Caco-2 (cell line): Measurements from ENCODE around the gene FZD10. TPM values are rescaled to one million over a fixed set of nuclear protein-coding genes. Genes with fewer than 3 reads are reported as not detected.

Experiments
- BruUV-seq: library from RNA; stranded (reverse); fragments of 400-500 nt; replicated peaks from 2 replicates; lab custom pipeline; 2021; lab: Mats Ljungman, UMichigan
- CTCF ChIA-PET: fragments of 300-600 bp; sonication (Branson Sonifier 250); formaldehyde crosslinking; loops from one replicate; lab custom pipeline; 2022; ENCODE audit warnings: antibody characterized with exemption; lab: Charles Lee
- POLR2A ChIA-PET: fragments of 300-600 bp; sonication (Branson Sonifier 250); formaldehyde crosslinking; loops from one replicate; lab custom pipeline; 2022; ENCODE audit warnings: antibody characterized with exemption; lab: Charles Lee
- DNase-seq, 2 experiments: peaks; one replicate each; pipeline versions ENCODE4 v3.0.0 to v3.0.0-alpha.2; 2020 to 2022
- H3K27me3 ChIP-seq: replicated peaks from 2 replicates; pipeline ENCODE4 v1.6.0; 2011; ENCODE audit warnings: low read length; ENCODE audit not compliant: control insufficient read depth, insufficient read depth
- H3K36me3 ChIP-seq: 2 replicates; pipeline ENCODE4 v1.5.1; 2011; ENCODE audit warnings: low read length; ENCODE audit not compliant: control insufficient read depth, insufficient read depth
- H3K4me1 ChIP-seq: fragments of 250-450 bp; sonication (Bioruptor Pico); 2 replicates; pipeline ENCODE4 v1.5.1; 2020; ENCODE audit warnings: mild to moderate bottlenecking
- H3K4me3 ChIP-seq: 2 replicates; pipeline ENCODE4 v1.5.1; 2011; ENCODE audit warnings: low read depth, mild to moderate bottlenecking, control low read depth, low read length
- H3K9me3 ChIP-seq: fragments of 250-450 bp; sonication (Bioruptor Pico); 2 replicates; pipeline ENCODE4 v1.5.1; 2020; ENCODE audit warnings: mild to moderate bottlenecking, moderate library complexity
- H3K27ac Mint-ChIP-seq: one replicate; pipeline ENCODE4 v1.8.0; 2022; ENCODE audit warnings: mixed read lengths; ENCODE audit not compliant: unreplicated experiment
- H3K27me3 Mint-ChIP-seq: one replicate; pipeline ENCODE4 v1.8.0; 2022; ENCODE audit warnings: mixed read lengths; ENCODE audit not compliant: insufficient read depth, unreplicated experiment
- H3K36me3 Mint-ChIP-seq: one replicate; pipeline ENCODE4 v1.8.0; 2022; ENCODE audit warnings: mild to moderate bottlenecking, mixed read lengths; ENCODE audit not compliant: insufficient read depth, unreplicated experiment
- H3K4me1 Mint-ChIP-seq: one replicate; pipeline ENCODE4 v1.8.0; 2022; ENCODE audit warnings: low read depth, mixed read lengths; ENCODE audit not compliant: unreplicated experiment
- H3K4me3 Mint-ChIP-seq: one replicate; pipeline ENCODE4 v1.8.0; 2022; ENCODE audit warnings: mild to moderate bottlenecking, moderate library complexity, mixed read lengths; ENCODE audit not compliant: unreplicated experiment
- H3K9me3 Mint-ChIP-seq: one replicate; pipeline ENCODE4 v1.8.0; 2022; ENCODE audit warnings: mixed read lengths; ENCODE audit not compliant: unreplicated experiment
- intact Hi-C: fragments of 100-400 bp; cut with micrococcal nuclease; formaldehyde crosslinking; loops from one replicate; pipeline ENCODE4 v1.10.0; 2022; ENCODE audit not compliant: unreplicated experiment
- total RNA-seq: library from RNA; stranded (reverse); gene quantifications from 2 replicates; pipeline ENCODE4 v1.2.3, GENCODE V29; 2022
- TF ChIP-seq, protein P1 (sequence below), 2 experiments: fragments of 200-600 bp in 1 of 2; IDR thresholded peaks; 1 replicate in 1 of 2; 2 replicates in 1 of 2; pipeline versions ENCODE4 v1.5.1 to v1.8.0; 2011 to 2022; ENCODE audit warnings: antibody characterized with exemption in 1 of 2, control low read depth in 1 of 2, inconsistent platforms in 1 of 2, low read depth in 1 of 2, low read length in 1 of 2, mild to moderate bottlenecking in 1 of 2, moderate library complexity in 1 of 2; ENCODE audit not compliant: insufficient read depth in 1 of 2, severe bottlenecking in 1 of 2, unreplicated experiment in 1 of 2

FZD10 gene
- total RNA-seq, 1 experiment from 2014 or later: 0.09 TPM

DNA sequence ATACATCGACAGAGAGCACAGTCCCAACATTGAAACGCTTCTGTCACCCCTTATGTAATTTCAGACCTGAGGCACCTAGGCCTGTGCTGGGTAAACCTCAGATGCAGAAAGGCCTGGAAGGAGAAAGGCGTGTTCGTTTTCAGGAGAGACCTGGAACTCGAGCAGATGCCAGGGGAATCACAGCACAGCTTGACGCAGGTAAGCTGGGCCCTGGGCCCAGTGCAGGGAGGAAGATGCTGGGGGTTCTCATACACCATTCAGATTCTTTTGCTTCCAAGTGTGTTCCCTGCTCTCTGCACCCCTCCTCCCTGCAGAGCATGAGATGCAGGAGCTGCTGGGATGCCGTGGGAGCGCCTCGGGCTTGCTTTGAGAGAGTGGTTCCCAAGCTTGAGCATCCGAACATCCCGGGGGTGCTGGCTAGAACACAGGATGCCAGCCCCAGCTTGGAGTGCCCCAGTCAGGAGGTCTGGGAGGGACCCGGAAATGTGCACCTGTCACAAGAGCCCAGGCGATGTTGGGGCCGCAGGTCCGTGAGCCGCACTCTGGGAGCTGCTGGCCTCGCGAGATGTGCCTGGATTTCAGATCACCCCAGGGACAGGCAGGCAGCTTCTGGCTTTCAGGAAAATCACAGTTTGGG is 35.9 kb downstream of the FZD10 start:
- TF ChIP-seq, protein P1, sequence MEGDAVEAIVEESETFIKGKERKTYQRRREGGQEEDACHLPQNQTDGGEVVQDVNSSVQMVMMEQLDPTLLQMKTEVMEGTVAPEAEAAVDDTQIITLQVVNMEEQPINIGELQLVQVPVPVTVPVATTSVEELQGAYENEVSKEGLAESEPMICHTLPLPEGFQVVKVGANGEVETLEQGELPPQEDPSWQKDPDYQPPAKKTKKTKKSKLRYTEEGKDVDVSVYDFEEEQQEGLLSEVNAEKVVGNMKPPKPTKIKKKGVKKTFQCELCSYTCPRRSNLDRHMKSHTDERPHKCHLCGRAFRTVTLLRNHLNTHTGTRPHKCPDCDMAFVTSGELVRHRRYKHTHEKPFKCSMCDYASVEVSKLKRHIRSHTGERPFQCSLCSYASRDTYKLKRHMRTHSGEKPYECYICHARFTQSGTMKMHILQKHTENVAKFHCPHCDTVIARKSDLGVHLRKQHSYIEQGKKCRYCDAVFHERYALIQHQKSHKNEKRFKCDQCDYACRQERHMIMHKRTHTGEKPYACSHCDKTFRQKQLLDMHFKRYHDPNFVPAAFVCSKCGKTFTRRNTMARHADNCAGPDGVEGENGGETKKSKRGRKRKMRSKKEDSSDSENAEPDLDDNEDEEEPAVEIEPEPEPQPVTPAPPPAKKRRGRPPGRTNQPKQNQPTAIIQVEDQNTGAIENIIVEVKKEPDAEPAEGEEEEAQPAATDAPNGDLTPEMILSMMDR (IDR thresholded peaks at IDR 0.05; ENCODE audit: insufficient read depth in 1 of 2, low read depth in 1 of 2, low read length in 1 of 2, severe bottlenecking in 1 of 2, unreplicated experiment in 1 of 2): no peak
- Histone ChIP-seq H3K4me1 (no peaks in the 10 kb centered on the region), H3K4me3 (no peak overlapping the region), H3K9me3 (no peaks in the 10 kb centered on the region), H3K27me3 (no peaks in the 10 kb centered on the region), H3K36me3 (no peaks in the 10 kb centered on the region)
- CTCF ChIA-PET: no interaction called here
- H3K36me3 Mint-ChIP-seq: no peaks in the 10 kb centered on the region
- H3K27me3 Mint-ChIP-seq: no peaks in the 10 kb centered on the region
- POLR2A ChIA-PET: no interaction called here
- no peak overlapping the region for H3K4me3 Mint-ChIP-seq
- DNase-seq: no peak
- no peaks in the 10 kb centered on the region for H3K4me1 Mint-ChIP-seq
- intact Hi-C loops: no loop called here
- BruUV-seq: no TSS peak
- no peaks in the 10 kb centered on the region for H3K9me3 Mint-ChIP-seq
- no peak overlapping the region for H3K27ac Mint-ChIP-seq

DNA sequence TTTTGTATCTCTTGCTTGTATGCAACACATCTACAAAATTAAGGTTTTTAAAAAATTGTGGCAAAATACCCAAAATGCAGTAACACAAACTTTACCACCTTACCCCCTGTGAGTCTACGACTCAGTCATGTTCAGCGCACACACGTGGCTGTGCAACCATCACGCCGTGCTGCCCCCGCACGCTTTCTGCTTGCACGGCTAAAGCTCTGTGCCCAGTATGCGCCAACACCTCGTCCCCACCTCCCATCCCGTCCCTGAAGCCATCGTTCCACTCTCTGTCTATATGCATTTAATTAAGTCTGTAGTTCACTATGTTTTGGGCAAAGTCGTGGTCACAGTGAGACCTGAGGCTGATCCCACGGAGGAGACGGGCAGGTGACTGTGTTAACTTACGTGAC is 36.4 kb downstream of the FZD10 start:
- Mint-ChIP-seq H3K4me3 (no peak overlapping the region), H3K36me3 (peaks cover 2% of the 10 kb centered on the region), H3K4me1 (no peaks in the 10 kb centered on the region), H3K27me3 (no peaks in the 10 kb centered on the region), H3K27ac (no peak overlapping the region), H3K9me3 (no peaks in the 10 kb centered on the region)
- DNase-seq: no peak
- no peaks in the 10 kb centered on the region for H3K36me3 ChIP-seq
- ChIA-PET POLR2A (no interaction called here), CTCF (no interaction called here)
- H3K9me3 ChIP-seq: no peaks in the 10 kb centered on the region
- TF ChIP-seq, protein P1 (IDR thresholded peaks at IDR 0.05; ENCODE audit: insufficient read depth in 1 of 2, low read depth in 1 of 2, low read length in 1 of 2, severe bottlenecking in 1 of 2, unreplicated experiment in 1 of 2): no peak
- H3K4me1 ChIP-seq: no peaks in the 10 kb centered on the region
- no peak overlapping the region for H3K4me3 ChIP-seq
- no TSS peak for BruUV-seq
- intact Hi-C loops: no loop called here
- no peaks in the 10 kb centered on the region for H3K27me3 ChIP-seq

DNA sequence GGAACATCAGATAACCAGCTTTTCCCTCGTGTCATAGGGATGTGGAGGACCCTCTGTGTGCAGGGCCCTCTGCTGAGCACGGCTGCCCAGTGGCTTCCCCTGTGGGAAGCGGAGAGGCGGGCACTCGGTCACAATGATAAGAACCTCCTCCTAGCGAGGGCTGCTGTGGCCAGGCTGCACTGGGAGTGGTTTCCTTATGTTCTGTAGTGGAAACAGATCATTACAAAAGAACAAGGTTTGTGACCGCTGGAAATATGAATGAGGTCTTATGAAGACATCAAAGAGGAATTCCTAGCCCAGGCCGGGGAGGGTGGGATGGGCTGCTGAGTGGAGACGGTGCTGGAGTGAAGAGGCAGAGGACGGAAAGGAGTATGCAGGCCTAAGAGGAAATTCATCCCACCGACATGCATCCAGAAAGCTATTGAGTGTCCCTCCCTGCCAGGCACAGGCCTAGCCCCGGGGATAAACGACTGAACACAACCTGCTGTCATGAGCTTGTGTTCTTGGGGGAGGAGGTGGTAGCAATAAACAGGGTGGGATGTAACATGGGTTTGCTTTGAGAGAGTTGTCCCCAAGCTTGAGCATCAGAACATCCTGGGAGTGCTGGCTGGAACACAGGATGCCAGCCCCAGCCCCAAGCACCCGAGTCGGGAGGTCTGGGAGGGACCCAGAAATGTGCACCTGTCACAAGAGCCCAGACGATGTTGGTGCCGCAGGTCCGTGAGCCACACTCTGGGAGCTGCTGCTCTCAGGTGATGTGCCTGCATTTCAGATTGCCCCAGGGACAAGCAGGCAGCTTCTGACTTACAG is 37.5 kb downstream of the FZD10 start:
- TF ChIP-seq, protein P1 (IDR thresholded peaks at IDR 0.05; ENCODE audit: insufficient read depth in 1 of 2, low read depth in 1 of 2, low read length in 1 of 2, severe bottlenecking in 1 of 2, unreplicated experiment in 1 of 2): no peak
- no peaks in the 10 kb centered on the region for H3K9me3 ChIP-seq
- CTCF ChIA-PET: no interaction called here
- H3K9me3 Mint-ChIP-seq: no peaks in the 10 kb centered on the region
- no peaks in the 10 kb centered on the region for H3K4me1 Mint-ChIP-seq
- H3K4me1 ChIP-seq: no peaks in the 10 kb centered on the region
- no peaks in the 10 kb centered on the region for H3K36me3 ChIP-seq
- H3K27me3 Mint-ChIP-seq: no peaks in the 10 kb centered on the region
- intact Hi-C loops: no loop called here
- DNase-seq: no peak
- peaks cover 6% of the 10 kb centered on the region for H3K36me3 Mint-ChIP-seq
- H3K27ac Mint-ChIP-seq: no peak overlapping the region
- BruUV-seq: no TSS peak
- no peak overlapping the region for H3K4me3 Mint-ChIP-seq
- POLR2A ChIA-PET: no interaction called here
- H3K4me3 ChIP-seq: no peak overlapping the region
- H3K27me3 ChIP-seq: no peaks in the 10 kb centered on the region
